ENCODE results near the gene KBTBD13. TPM values are rescaled to one million over a fixed set of nuclear protein-coding genes. Genes with fewer than 3 reads are reported as not detected.

The KBTBD13 gene
- total RNA-seq, result under 1 TPM in 1 of 2 donors, not detected in 1; 0.06 TPM
- polyA plus RNA-seq (ENCODE audit: insufficient read length in 2 of 2), result under 1 TPM in 1 of 2 donors, not detected in 1; 0.08 TPM
- long read RNA-seq, donor 1, result 0 reads
- long read RNA-seq, donor 2, result 0 reads
- long read RNA-seq, donor 3, result 0 reads
- long read RNA-seq, donor 4, partial matches to known transcripts, result 0 of 1 reads
- long read RNA-seq, donor 4, other reads (novel, unspliced or antisense), result 0 of 1 reads

- Histone ChIP-seq H3K36me3 (ENCODE audit: control insufficient read depth, insufficient read depth, low read length) (peaks cover 2% of the 10 kb centered on the region), H3K4me1 (ENCODE audit: control insufficient read depth, insufficient read depth, low read length) (peaks cover 31% of the 10 kb centered on the region), H3K4me3 (ENCODE audit: low read depth, low read length) (no peak within 1 kb of the TSS), H3K27me3 (ENCODE audit: control insufficient read depth, insufficient read depth, low read length) (peaks cover 33% of the 10 kb centered on the region), H3K27ac (ENCODE audit: low read depth, low read length) (no peak within 1 kb of the TSS), H3K9me3 (ENCODE audit: control insufficient read depth, insufficient read depth, low read length) (no peaks in the 10 kb centered on the region)
- no peak for DNase-seq (ENCODE audit: low read depth in 4 of 6, low spot score in 6 of 6)
- WGBS (ENCODE audit: insufficient coverage), result 50% methylated on average over 71 of the region's 73 CpGs
Observed at GRCh38 chr15:65076486-65077290, at the start of gene KBTBD13. KBTBD13 (plus strand) TSS chr15:65076746; CDS start chr15:65076816, 70 bp downstream.

GRCh38 chr15:65026756-65027155, 49.8 kb upstream of the KBTBD13 start:
- H3K36me3 ChIP-seq (ENCODE audit: control insufficient read depth, insufficient read depth, low read length), result peaks cover 13% of the 10 kb centered on the region
- H3K27me3 ChIP-seq (ENCODE audit: control insufficient read depth, insufficient read depth, low read length), result no peaks in the 10 kb centered on the region
- DNase-seq (ENCODE audit: low read depth in 4 of 6, low spot score in 6 of 6), result no peak
- H3K9me3 ChIP-seq (ENCODE audit: control insufficient read depth, insufficient read depth, low read length), result no peaks in the 10 kb centered on the region
- no peak overlapping the region for H3K27ac ChIP-seq (ENCODE audit: low read depth, low read length)
- no CpG with 5 or more reads among the region's 6 CpGs for WGBS (ENCODE audit: insufficient coverage)
- H3K4me1 ChIP-seq (ENCODE audit: control insufficient read depth, insufficient read depth, low read length), result peaks cover 14% of the 10 kb centered on the region
- no peak overlapping the region for H3K4me3 ChIP-seq (ENCODE audit: low read depth, low read length)

GRCh38 chr15:65027593-65027992, 49.0 kb upstream of the KBTBD13 start:
- whole genome bisulfite sequencing (ENCODE audit: insufficient coverage), result no CpG with 5 or more reads among the region's 1 CpG
- Histone ChIP-seq H3K4me3 (ENCODE audit: low read depth, low read length) (no peak overlapping the region), H3K4me1 (ENCODE audit: control insufficient read depth, insufficient read depth, low read length) (peaks cover 14% of the 10 kb centered on the region), H3K27ac (ENCODE audit: low read depth, low read length) (no peak overlapping the region), H3K27me3 (ENCODE audit: control insufficient read depth, insufficient read depth, low read length) (no peaks in the 10 kb centered on the region), H3K9me3 (ENCODE audit: control insufficient read depth, insufficient read depth, low read length) (no peaks in the 10 kb centered on the region), H3K36me3 (ENCODE audit: control insufficient read depth, insufficient read depth, low read length) (peaks cover 12% of the 10 kb centered on the region)
- no peak for DNase-seq (ENCODE audit: low read depth in 4 of 6, low spot score in 6 of 6)

GRCh38 chr15:65028338-65028737, 48.2 kb upstream of the KBTBD13 start:
- peaks cover 10% of the 10 kb centered on the region for H3K36me3 ChIP-seq (ENCODE audit: control insufficient read depth, insufficient read depth, low read length)
- peak overlapping the region; percentile 76 for H3K4me3 ChIP-seq (ENCODE audit: low read depth, low read length)
- DNase-seq (ENCODE audit: low read depth in 4 of 6, low spot score in 6 of 6), result no peak
- H3K27ac ChIP-seq (ENCODE audit: low read depth, low read length), result no peak overlapping the region
- no peaks in the 10 kb centered on the region for H3K27me3 ChIP-seq (ENCODE audit: control insufficient read depth, insufficient read depth, low read length)
- H3K9me3 ChIP-seq (ENCODE audit: control insufficient read depth, insufficient read depth, low read length), result no peaks in the 10 kb centered on the region
- peaks cover 14% of the 10 kb centered on the region for H3K4me1 ChIP-seq (ENCODE audit: control insufficient read depth, insufficient read depth, low read length)
- 49% methylated on average over 8 of the region's 10 CpGs for WGBS (ENCODE audit: insufficient coverage)

- peaks cover 14% of the 10 kb centered on the region for H3K4me1 ChIP-seq (ENCODE audit: control insufficient read depth, insufficient read depth, low read length)
- peak within 1 kb of the TSS; percentile 76 for H3K4me3 ChIP-seq (ENCODE audit: low read depth, low read length)
- peaks cover 10% of the 10 kb centered on the region for H3K36me3 ChIP-seq (ENCODE audit: control insufficient read depth, insufficient read depth, low read length)
- H3K27ac ChIP-seq (ENCODE audit: low read depth, low read length), result no peak within 1 kb of the TSS
- WGBS (ENCODE audit: insufficient coverage), result under 1% methylated on average over 58 of the region's 73 CpGs
- H3K27me3 ChIP-seq (ENCODE audit: control insufficient read depth, insufficient read depth, low read length), result no peaks in the 10 kb centered on the region
- H3K9me3 ChIP-seq (ENCODE audit: control insufficient read depth, insufficient read depth, low read length), result no peaks in the 10 kb centered on the region
- peak; percentile 60 to 97 (median 82) for DNase-seq (ENCODE audit: low read depth in 4 of 6, low spot score in 6 of 6)
Observed at GRCh38 chr15:65028921-65029735, 47.4 kb upstream of the KBTBD13 start, which contains the start of gene MTFMT. MTFMT (minus strand) TSS chr15:65029639; CDS start chr15:65029613, 26 bp downstream.

- Histone ChIP-seq H3K4me3 (ENCODE audit: low read depth, low read length) (peak overlapping the region; percentile 76), H3K36me3 (ENCODE audit: control insufficient read depth, insufficient read depth, low read length) (peaks cover 7% of the 10 kb centered on the region), H3K27me3 (ENCODE audit: control insufficient read depth, insufficient read depth, low read length) (no peaks in the 10 kb centered on the region), H3K4me1 (ENCODE audit: control insufficient read depth, insufficient read depth, low read length) (peaks cover 14% of the 10 kb centered on the region), H3K27ac (ENCODE audit: low read depth, low read length) (no peak overlapping the region), H3K9me3 (ENCODE audit: control insufficient read depth, insufficient read depth, low read length) (no peaks in the 10 kb centered on the region)
- no peak for DNase-seq (ENCODE audit: low read depth in 4 of 6, low spot score in 6 of 6)
- WGBS (ENCODE audit: insufficient coverage), result 91% methylated on average over 4 of the region's 12 CpGs
Observed at GRCh38 chr15:65029736-65030208, 46.8 kb upstream of the KBTBD13 start.

- peaks cover 14% of the 10 kb centered on the region for H3K4me1 ChIP-seq (ENCODE audit: control insufficient read depth, insufficient read depth, low read length)
- 17% methylated on average over 9 of the region's 13 CpGs for WGBS (ENCODE audit: insufficient coverage)
- peak in 2 of 6 donors; percentile 38 to 49 for DNase-seq (ENCODE audit: low read depth in 4 of 6, low spot score in 6 of 6)
- no peaks in the 10 kb centered on the region for H3K27me3 ChIP-seq (ENCODE audit: control insufficient read depth, insufficient read depth, low read length)
- H3K36me3 ChIP-seq (ENCODE audit: control insufficient read depth, insufficient read depth, low read length), result no peaks in the 10 kb centered on the region
- H3K9me3 ChIP-seq (ENCODE audit: control insufficient read depth, insufficient read depth, low read length), result no peaks in the 10 kb centered on the region
- no peak overlapping the region for H3K4me3 ChIP-seq (ENCODE audit: low read depth, low read length)
- no peak overlapping the region for H3K27ac ChIP-seq (ENCODE audit: low read depth, low read length)
Observed at GRCh38 chr15:65032801-65033537, 43.6 kb upstream of the KBTBD13 start.

GRCh38 chr15:65033659-65034269, 42.8 kb upstream of the KBTBD13 start:
- DNase-seq (ENCODE audit: low read depth in 4 of 6, low spot score in 6 of 6), result peak in 2 of 6 donors; percentile 72 to 91
- Histone ChIP-seq H3K27ac (ENCODE audit: low read depth, low read length) (no peak overlapping the region), H3K36me3 (ENCODE audit: control insufficient read depth, insufficient read depth, low read length) (no peaks in the 10 kb centered on the region)

More at GRCh38 chr15:65033659-65034269, 42.8 kb upstream of the KBTBD13 start:
- Histone ChIP-seq H3K4me3 (ENCODE audit: low read depth, low read length) (no peak overlapping the region), H3K4me1 (ENCODE audit: control insufficient read depth, insufficient read depth, low read length) (peaks cover 8% of the 10 kb centered on the region), H3K27me3 (ENCODE audit: control insufficient read depth, insufficient read depth, low read length) (no peaks in the 10 kb centered on the region), H3K9me3 (ENCODE audit: control insufficient read depth, insufficient read depth, low read length) (no peaks in the 10 kb centered on the region)
- WGBS (ENCODE audit: insufficient coverage), result no CpG with 5 or more reads among the region's 4 CpGs

Measured in spinal cord (tissue), 10 donors.